Spleen (tissue), 11 donors: ENCODE results near the gene GRIA1. TPM values are rescaled to one million over a fixed set of nuclear protein-coding genes. Genes with fewer than 3 reads are reported as not detected.

Experiments used
- DNase-seq: peaks from one replicate; pipeline ENCODE4 v3.0.0-alpha.2; 2020
- H3K27ac ChIP-seq, 8 donors: fragments of 200-600 bp; sonication (generic) in 7 of 8; 1 replicate in 4 of 8; 2 replicates in 4 of 8; pipeline versions ENCODE4 v1.5.0 to v1.8.0; 2016 to 2021; ENCODE audit warnings: inconsistent platforms in 4 of 8, mild to moderate bottlenecking in 4 of 8, moderate library complexity in 1 of 8
- H3K27me3 ChIP-seq, 7 donors: fragments of 200-600 bp; sonication (generic) in 6 of 7; replicated peaks in 1 of 7; 1 replicate in 4 of 7; 2 replicates in 3 of 7; pipeline versions ENCODE4 v1.5.0 to v1.8.0; 2016 to 2021; ENCODE audit warnings: inconsistent platforms in 3 of 7, mild to moderate bottlenecking in 1 of 7
- H3K36me3 ChIP-seq, 6 donors: fragments of 200-600 bp; sonication (generic) in 5 of 6; 1 replicate in 4 of 6; 2 replicates in 2 of 6; pipeline versions ENCODE4 v1.5.0 to v1.8.0; 2016 to 2021; ENCODE audit warnings: inconsistent platforms in 2 of 6
- H3K4me1 ChIP-seq, 6 donors: fragments of 200-600 bp; sonication (generic) in 5 of 6; 1 replicate in 3 of 6; 2 replicates in 3 of 6; pipeline versions ENCODE4 v1.5.0 to v1.8.0; 2016 to 2021; ENCODE audit warnings: inconsistent platforms in 3 of 6
- H3K4me3 ChIP-seq, 8 donors: fragments of 200-600 bp; sonication (generic) in 7 of 8; 1 replicate in 4 of 8; 2 replicates in 4 of 8; pipeline versions ENCODE4 v1.5.0 to v1.8.0; 2016 to 2021; ENCODE audit warnings: inconsistent platforms in 4 of 8, mild to moderate bottlenecking in 4 of 8, moderate library complexity in 2 of 8
- H3K9me3 ChIP-seq, 8 donors: fragments of 200-600 bp; sonication (generic) in 7 of 8; 1 replicate in 4 of 8; 2 replicates in 4 of 8; pipeline versions ENCODE4 v1.5.0 to v1.8.0; 2016 to 2021; ENCODE audit warnings: inconsistent platforms in 4 of 8
- CTCF ChIP-seq, 11 experiments: fragments of 200-600 bp in 7 of 11; fragments of 450-650 bp in 4 of 11; sonication (generic) in 4 of 11; IDR thresholded peaks in 8 of 11; conservative IDR thresholded peaks in 3 of 11; 1 replicate in 7 of 11; 2 replicates in 4 of 11; pipeline versions ENCODE4 v1.4.0 to v1.8.0; 2016 to 2021; ENCODE audit warnings: antibody characterized with exemption in 11 of 11, inconsistent platforms in 4 of 11, mild to moderate bottlenecking in 1 of 11
- POLR2A ChIP-seq, 3 donors: fragments of 450-650 bp; IDR thresholded peaks; one replicate each; pipeline ENCODE4 v1.5.1; 2017; ENCODE audit warnings: antibody characterized with exemption in 3 of 3, mild to moderate bottlenecking in 1 of 3
- POLR2AphosphoS5 ChIP-seq, 3 donors: sonication (generic); formaldehyde crosslinking; IDR thresholded peaks; one replicate each; pipeline ENCODE4 v1.5.1; 2017; ENCODE audit warnings: antibody characterized with exemption in 3 of 3
- WGBS, 5 donors: extraction: QIAGEN DNeasy Blood & Tissue Kit in 3 of 5; methylation state at CpG; one replicate each; pipeline versions ENCODE4 v1.1.5 to v1.1.7; 2013 to 2018; 5-methylcytosine and 5-hydroxymethylcytosine counted together
- intact Hi-C: fragments of 100-400 bp; cut with DNase I; formaldehyde crosslinking; loops from one replicate; pipeline ENCODE4 v1.15.0; 2023; ENCODE audit warnings: low total_unique reads
- polyA plus RNA-seq, 3 donors: library from polyadenylated mRNA; stranded (reverse); fragments of 200-250 nt; gene quantifications; one replicate each; pipeline ENCODE4 v1.2.1, GENCODE V29; 2013
- total RNA-seq, 7 donors: library from RNA; depleted of rRNA in 3 of 7; stranded (reverse); fragments of >200 nt in 3 of 7; fragmentation: NEBNext Ultra II Directional in 4 of 7; extraction: Animal tissue kit (Norgen Biotek cat#: 25700) in 4 of 7; gene quantifications; one replicate each; pipeline versions ENCODE4 v1.1.0 to v1.2.1, GENCODE V29; 2016 to 2021
- donor health status: healthy with polysubstance abuse.
- donor health status: DM: no; HTN: no; CAD: no; lungs with moderate emphysema.
- donor health status: DM: no; HTN: no; CAD: no.
- donor health status: Bipolar disorder and iron deficiency.
- donor health status: healthy.
- donor health status: DM: no; HTN: no; CAD: no.
- donor health status: DM: yes; HTN: yes; CAD: no.

Gene GRIA1
- total and polyA plus RNA-seq, 10 donors, result 0.02 to 0.19 (median 0.09) TPM; not detected in 6

GRCh38 chr5:153791339-153791738 lies 300.9 kb downstream of the GRIA1 start:
- DNase-seq, result no peak
- TF ChIP-seq POLR2AphosphoS5 (IDR thresholded peaks at IDR 0.05), result no peak
- Histone ChIP-seq H3K4me3 (no peak overlapping the region), H3K4me1 (no peaks in the 10 kb centered on the region), H3K27ac (no peak overlapping the region), H3K27me3 (peaks cover 0 to 17% (median 0%) of the 10 kb centered on the region in 7 donors), H3K36me3 (no peaks in the 10 kb centered on the region), H3K9me3 (no peaks in the 10 kb centered on the region)
- intact Hi-C loops, result no loop called here
- 82 to 93% (median 92%) methylated on average over 2 of the region's 2 CpGs for WGBS, 5 donors

GRCh38 chr5:153792305-153792704 lies 301.8 kb downstream of the GRIA1 start:
- Histone ChIP-seq H3K27ac (no peak overlapping the region), H3K27me3 (peaks cover 0 to 17% (median 0%) of the 10 kb centered on the region in 7 donors)
- DNase-seq, result no peak

DNA sequence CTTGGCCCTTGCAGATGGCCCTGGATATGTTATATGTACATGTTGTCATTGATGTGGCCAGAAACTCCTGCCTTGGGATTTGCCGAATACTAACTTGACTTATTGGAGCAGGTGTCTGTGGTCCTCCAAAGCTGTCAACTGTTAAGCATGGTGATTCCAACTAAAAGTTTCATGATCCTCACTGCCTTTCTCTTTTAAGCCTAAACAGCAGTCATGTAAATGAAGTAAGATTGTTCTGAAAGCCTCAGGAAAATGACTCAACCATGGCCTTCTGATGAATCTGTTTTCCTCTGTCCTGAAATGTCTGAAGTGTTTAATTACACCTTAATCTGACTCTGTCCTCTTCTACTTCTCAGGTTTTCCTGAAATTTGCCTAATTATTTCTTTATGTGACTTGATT lies 303.2 kb downstream of the GRIA1 start:
- Histone ChIP-seq H3K4me3 (no peak overlapping the region), H3K27ac (no peak overlapping the region), H3K4me1 (no peaks in the 10 kb centered on the region), H3K9me3 (no peaks in the 10 kb centered on the region), H3K27me3 (peaks cover 0 to 13% (median 0%) of the 10 kb centered on the region in 7 donors), H3K36me3 (no peaks in the 10 kb centered on the region)
- no peak for DNase-seq
- 92 to 100% (median 100%) methylated on average over 1 of the region's 1 CpG for whole genome bisulfite sequencing, 5 donors
- intact Hi-C loops, result no loop called here
- TF ChIP-seq POLR2AphosphoS5 (IDR thresholded peaks at IDR 0.05) (no peak), CTCF (IDR thresholded peaks at IDR 0.05 in 8 of 11, conservative IDR thresholded peaks at IDR 0.05 in 3 of 11) (no peak), POLR2A (IDR thresholded peaks at IDR 0.05) (no peak)

More at GRCh38 chr5:153792305-153792704, 301.8 kb downstream of the GRIA1 start:
- H3K4me3 ChIP-seq, result no peak overlapping the region
- intact Hi-C loops, result no loop called here
- no peak for TF ChIP-seq POLR2AphosphoS5 (IDR thresholded peaks at IDR 0.05)
- no peak for TF ChIP-seq POLR2A (IDR thresholded peaks at IDR 0.05)
- no peak for TF ChIP-seq CTCF (IDR thresholded peaks at IDR 0.05 in 8 of 11, conservative IDR thresholded peaks at IDR 0.05 in 3 of 11)
- no peaks in the 10 kb centered on the region for H3K36me3 ChIP-seq
- H3K9me3 ChIP-seq, result no peaks in the 10 kb centered on the region
- no peaks in the 10 kb centered on the region for H3K4me1 ChIP-seq

- TF ChIP-seq POLR2AphosphoS5 (IDR thresholded peaks at IDR 0.05) (no peak), POLR2A (IDR thresholded peaks at IDR 0.05) (no peak), CTCF (IDR thresholded peaks at IDR 0.05 in 8 of 11, conservative IDR thresholded peaks at IDR 0.05 in 3 of 11) (no peak)
- no peaks in the 10 kb centered on the region for H3K4me1 ChIP-seq
- no peak for DNase-seq
- H3K9me3 ChIP-seq, result no peaks in the 10 kb centered on the region
- WGBS, 5 donors, result 89 to 94% (median 91%) methylated on average over 10 of the region's 10 CpGs
- no peaks in the 10 kb centered on the region for H3K36me3 ChIP-seq
- H3K27ac ChIP-seq, result no peak overlapping the region
- H3K27me3 ChIP-seq, result peaks cover 0 to 12% (median 0%) of the 10 kb centered on the region in 7 donors
- H3K4me3 ChIP-seq, result no peak overlapping the region
- intact Hi-C loops, result no loop called here
Observed at GRCh38 chr5:153794327-153794726, 303.9 kb downstream of the GRIA1 start.

- Histone ChIP-seq H3K9me3 (no peaks in the 10 kb centered on the region), H3K27me3 (no peaks in the 10 kb centered on the region), H3K4me3 (no peak overlapping the region), H3K36me3 (no peaks in the 10 kb centered on the region), H3K27ac (no peak overlapping the region), H3K4me1 (no peaks in the 10 kb centered on the region)
- intact Hi-C loops, result no loop called here
- DNase-seq, result no peak
- TF ChIP-seq POLR2A (IDR thresholded peaks at IDR 0.05), result no peak
- TF ChIP-seq POLR2AphosphoS5 (IDR thresholded peaks at IDR 0.05), result no peak
- TF ChIP-seq CTCF (IDR thresholded peaks at IDR 0.05 in 8 of 11, conservative IDR thresholded peaks at IDR 0.05 in 3 of 11), result no peak
- WGBS, 5 donors, result 73 to 95% (median 88%) methylated on average over 2 of the region's 2 CpGs
Observed at GRCh38 chr5:153796527-153796926, 306.1 kb downstream of the GRIA1 start.
